HG03460 (cell line): Measurements from ENCODE around the gene FBXO33.
"Not testable (repeated sequence)": the region's sequence is repeated elsewhere in the genome, so short reads cannot be mapped to it uniquely, and the experiment has no call there.

Source experiments
- ATAC-seq: cut with Tn5 transposase; IDR thresholded peaks from one replicate; pipeline ENCODE4 v1.9.1; 2021; ENCODE audit not compliant: unreplicated experiment

FBXO33 gene

DNA sequence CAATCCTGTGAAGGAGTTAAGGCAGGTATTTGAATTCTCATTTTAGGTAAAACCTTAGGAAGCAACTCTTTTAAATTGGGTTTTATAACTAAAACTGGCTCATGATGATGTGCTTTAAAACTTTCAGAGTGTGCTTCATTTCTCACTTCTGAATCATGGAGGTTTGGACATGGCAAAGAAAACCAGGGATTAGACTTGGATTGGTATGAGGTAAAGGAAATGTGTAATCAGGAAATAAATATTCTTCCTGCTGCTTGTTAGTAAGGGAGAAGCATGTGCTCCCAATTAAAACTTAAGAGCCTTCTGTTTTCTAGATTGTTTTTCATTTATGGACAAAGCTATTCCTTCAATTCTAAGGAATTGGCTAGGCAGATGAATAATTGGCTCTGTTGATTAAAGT, 57.4 kb downstream of the FBXO33 start:
- no peak for ATAC-seq

DNA sequence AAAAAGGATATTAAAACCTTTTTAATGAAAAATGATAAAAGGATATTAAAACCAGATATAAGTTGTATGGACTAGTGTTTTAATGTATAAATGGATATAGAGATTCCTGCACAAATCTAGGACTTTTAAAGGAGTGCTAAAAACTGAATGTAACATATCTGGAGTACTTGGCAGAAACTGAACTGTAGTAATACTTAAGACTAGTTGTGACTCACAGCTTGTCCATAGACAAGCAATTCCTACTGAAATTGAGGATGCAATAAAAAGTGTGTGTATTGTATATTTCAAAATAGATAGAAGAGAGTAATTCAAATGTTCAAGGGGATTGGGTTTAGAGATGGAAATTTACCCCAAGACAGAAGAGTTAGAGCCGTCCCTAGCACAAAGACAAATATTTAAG, 59.6 kb downstream of the FBXO33 start:
- no peak for ATAC-seq

DNA sequence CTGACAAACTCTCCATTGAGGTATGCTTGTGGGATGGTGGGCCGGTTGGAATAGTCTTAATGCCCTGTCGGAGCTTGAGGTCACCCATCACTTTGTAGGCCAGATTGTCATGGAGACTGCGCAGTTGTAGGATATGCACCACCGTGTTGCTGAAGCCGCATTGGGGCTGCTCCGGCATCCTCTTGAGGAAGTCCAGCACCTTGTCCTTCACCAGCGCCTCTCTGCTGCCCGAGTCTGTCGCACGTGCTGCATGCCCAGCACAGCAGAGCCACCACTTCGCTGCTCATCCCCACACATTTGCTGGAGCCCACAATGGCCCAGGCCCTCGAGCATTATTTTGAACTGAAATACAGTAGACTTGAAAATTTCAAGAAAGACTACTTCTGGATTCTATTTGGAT, 61.8 kb downstream of the FBXO33 start:
- ATAC-seq: no peak

DNA sequence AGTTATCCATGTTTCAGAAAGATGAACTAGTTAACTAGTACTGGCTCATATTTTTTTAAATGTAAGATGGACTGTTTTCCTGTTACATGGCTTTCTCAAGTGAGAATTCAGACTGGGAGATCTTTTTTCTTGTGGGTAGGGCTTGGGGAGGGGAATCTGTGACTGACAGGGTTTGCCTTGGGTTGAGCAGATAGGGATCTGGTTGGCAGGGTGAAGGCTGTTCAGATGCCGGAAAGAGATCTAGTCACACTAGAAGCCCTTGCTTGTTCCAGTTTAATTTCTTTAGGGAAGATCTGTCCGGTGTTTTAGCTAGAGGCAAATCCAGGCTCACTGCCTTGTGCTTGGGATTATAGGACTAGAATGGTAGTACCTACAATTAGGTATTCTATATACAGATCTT, 63.2 kb downstream of the FBXO33 start:
- no peak for ATAC-seq

DNA sequence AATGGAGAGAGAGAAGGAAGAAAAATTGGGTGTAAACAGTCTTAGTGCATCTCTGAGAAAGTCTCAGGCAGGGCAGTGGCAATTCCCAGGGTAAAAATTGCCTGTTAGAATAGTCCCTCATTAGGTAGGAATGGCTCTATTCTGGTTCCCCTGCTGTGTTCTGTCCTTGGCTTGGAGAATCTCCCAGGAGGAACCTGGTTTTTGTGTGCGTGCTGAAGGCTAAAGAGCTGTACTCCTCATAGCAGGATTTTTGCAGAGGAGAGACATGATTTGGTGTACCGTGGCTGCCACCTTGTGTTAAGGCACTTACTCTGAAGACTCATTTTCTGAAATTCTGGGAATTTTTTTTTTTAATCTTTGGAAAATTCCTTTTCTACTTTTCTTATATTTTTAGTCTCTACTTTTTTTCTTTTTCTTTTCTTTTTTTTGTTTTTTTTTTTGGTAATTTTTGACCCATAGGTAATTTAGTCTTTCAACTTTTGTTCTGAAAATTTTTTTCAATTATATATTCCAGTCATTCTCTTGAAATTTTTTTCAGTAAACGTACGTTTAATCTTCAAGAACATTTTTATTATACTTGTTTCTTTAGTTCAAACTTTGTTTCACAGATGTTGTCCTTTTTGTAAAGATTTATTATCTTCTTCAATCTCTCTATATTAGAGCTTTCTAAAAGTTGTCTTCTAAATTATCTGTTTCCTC, 63.8 kb downstream of the FBXO33 start:
- no peak for ATAC-seq

DNA sequence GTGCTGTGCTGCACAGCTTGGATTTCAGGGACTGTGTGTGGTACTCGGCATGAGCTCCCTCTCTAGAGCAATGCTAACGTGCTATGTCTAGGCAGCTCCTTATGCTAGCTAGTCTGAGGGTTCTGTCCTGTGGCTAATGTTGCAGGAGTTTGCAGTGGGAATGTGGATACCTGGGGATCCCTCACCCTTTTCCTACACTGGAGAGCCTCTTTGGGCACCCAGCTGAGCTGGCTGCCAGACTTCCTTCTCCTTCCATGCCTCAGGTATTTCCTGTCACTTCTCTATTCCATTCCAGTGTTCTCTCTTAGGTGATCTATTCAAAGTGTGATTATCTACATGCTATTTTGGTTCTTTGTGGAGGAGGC, 64.9 kb downstream of the FBXO33 start:
- no peak for ATAC-seq

DNA sequence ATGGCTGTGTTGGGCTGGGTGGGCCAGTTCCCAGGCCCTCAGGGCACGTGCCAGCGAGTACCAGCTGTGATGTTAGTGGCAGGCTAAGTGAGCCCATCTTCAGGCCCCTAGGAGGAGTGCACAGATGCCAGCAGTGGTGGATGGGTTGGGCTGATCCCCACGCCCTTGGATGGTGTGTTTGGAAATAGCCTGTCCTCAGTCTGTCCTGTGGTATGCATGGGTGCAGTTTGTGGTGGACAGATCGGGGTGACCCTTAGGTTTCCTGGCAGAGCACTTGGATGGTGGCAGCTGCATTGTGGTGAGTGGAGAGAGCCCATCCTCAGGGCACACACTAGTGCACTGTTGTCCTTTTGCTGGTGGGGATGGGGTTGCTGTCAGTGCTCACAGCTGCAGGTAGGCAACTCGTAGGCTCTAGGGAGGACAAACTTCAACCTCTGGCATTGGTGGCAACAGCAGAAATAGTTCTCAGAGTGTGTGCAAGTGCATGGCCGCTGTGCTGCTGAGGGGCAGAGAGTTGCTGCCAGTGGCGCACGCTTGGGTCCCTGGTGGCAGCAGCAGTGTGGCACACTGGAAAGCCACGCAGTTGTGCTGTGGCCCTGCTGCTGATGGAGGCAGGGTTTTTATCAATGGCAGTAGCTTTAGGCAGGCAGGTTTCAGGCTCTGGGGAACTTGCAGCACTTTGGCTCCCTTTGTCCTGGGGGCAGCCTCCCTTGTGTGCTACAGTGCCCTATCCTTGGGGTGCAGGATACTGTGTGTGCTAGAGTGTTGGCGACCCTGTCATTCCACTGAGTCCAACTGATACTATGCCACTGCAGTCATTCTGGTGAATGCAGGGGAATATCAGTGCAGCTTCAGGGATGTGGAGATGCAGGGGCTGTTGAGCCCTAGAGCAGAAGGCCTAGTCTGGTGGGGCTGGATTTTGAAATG, 65.5 kb downstream of the FBXO33 start:
- ATAC-seq: no peak

DNA sequence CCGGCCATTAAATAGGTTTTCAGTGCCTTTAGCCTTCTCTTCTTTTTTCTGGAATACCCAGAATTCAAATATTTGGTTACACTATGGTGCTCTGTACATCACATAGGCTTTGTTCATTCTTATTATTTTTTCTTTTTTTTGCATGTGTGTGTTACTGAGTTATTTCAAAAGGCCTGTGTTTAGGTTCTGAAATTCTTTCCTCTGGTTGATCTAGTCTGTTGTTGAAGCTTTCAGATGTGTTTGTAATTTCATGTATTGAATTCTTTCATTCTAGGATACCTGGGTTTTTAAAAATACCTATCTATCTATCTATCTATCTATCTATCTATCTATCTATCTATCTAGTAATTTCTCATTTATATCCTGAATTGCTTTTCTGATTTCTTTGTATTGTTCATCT, 66.9 kb downstream of the FBXO33 start:
- ATAC-seq: no peak

DNA sequence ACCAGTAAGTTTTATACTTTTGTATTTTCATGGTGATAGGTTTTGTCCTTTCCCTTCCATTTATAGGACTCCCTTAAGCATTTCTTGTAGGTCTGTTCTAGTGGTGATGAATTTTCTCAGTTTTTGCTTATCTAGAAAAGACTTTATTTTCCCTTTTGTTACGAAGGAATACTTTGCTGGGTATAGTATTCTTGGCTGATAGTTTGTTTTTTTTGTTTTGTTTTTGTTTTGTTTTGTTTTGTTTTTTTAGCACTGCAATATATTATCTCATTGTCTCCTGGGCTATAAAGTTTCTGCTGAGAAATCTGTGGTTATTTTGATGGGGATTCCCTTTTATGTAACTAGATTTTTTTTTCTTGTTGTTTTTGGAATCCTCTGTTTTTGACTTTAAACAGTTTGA, 67.7 kb downstream of the FBXO33 start:
- no peak for ATAC-seq

DNA sequence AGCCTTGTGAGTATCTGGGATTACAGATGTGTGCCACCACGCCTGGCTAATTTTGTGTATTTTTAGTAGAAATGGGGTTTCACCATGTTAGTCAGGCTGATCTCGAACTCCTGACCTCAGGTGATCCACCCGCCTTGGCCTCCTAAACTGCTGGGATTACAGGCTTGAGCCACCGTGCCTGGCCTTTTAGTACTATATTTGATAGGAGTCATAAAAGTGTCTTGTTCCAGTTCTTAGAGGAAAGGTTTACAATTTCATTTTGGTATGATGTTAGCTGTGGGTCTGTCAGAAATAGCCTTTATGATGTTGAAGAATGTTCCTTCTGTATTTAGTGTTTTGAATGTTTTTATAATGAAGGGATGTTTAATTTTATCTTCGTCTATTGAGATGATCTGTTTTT, 70.7 kb downstream of the FBXO33 start:
- not testable (repeated sequence) for ATAC-seq

DNA sequence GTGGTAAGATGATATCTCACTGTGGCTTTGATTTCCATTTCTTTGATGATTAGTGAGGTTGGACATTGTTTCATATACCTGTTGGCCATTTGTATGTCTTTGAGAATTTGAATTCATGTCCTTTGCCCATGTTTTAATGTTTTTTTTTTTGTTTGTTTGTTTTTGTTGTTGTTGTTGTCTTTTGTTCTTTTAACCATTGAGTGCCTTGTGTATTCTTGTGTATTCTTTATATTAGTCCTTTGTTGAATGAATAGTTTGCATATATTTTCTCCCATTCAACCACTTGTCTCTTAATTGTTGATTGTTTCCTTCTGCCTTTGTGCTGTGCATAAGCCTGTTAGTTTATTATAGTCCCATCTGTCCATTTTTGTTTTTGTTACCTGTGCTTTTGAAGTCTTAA, 71.9 kb downstream of the FBXO33 start:
- ATAC-seq: no peak

DNA sequence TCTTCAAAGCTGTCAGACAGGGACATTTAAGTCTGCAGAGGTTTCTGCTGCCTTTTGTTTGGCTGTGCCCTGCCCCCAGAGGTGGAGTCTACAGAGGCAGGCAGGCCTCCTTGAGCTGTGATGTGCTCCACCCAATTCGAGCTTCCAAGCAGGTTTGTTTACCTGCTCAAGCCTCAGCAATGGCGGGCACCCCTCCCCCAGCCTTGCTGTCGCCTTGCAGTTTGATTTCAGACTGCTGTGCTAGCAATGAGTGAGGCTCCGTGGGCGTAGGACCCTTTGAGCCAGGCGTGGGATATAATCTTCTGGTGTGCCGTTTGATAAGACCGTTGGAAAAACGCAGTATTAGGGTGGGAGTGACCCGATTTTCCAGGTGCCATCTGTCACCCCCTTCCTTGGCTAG, 73.2 kb downstream of the FBXO33 start:
- ATAC-seq: not testable (repeated sequence)

DNA sequence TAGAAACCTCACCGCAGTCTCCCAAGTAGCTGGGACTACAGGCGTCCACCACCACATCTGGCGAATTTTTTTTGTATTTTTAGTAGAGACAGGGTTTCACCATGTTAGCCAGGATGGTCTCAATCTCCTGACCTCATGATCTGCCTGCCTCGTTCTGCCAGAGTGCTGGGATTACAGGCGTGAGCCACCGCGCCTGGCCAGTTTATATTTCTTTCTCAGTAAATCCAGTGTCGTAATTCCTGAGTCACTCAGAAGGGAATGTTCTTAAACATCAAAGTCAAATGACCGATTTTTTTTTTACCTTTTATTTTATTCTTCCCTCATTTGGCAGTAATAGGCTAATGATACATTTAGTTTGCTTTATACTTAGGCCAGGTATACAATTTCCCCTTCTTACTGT, 80.5 kb downstream of the FBXO33 start:
- no peak for ATAC-seq

DNA sequence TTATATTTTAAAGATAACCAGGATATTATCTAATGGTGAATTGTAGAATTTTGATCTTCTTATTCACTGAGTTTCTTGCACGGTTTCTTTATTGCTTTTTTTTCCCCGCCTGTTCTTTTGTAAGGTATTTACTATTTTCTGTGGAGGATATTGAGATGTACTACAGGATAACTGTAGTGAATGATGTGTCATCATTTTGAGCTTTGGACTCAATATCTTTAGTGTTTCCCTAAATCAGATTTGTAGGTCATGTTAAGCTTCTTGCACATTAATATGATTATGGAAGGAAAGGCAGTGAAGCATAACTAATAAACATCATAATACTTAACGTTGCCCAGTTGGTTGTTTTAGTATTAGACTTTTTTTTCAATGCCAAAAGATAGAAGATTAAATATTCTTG, 81.4 kb downstream of the FBXO33 start:
- no peak for ATAC-seq
